Stimulated activated CD4-positive, alpha-beta T cell treated with anti-CD3 and anti-CD28 coated beads, Interleukin-1b, Interleukin-23, amount 100 ng/mL, for 48 hours (primary cell): ENCODE measurements around the gene SEPTIN1.

Source experiments
- DNase-seq: peaks from one replicate; pipeline ENCODE4 v3.0.0-alpha.2; 2020

SEPTIN1 gene

GRCh38 chr16:30375864-30376263 is 6.5 kb downstream of the SEPTIN1 start:
- no peak for DNase-seq

- no peak for DNase-seq
Observed at GRCh38 chr16:30374538-30374937, 7.8 kb downstream of the SEPTIN1 start, which contains the start of gene MYL11. TSS of gene MYL11 (plus strand) at chr16:30374802. CDS start at chr16:30374858, 56 bp downstream.

DNA sequence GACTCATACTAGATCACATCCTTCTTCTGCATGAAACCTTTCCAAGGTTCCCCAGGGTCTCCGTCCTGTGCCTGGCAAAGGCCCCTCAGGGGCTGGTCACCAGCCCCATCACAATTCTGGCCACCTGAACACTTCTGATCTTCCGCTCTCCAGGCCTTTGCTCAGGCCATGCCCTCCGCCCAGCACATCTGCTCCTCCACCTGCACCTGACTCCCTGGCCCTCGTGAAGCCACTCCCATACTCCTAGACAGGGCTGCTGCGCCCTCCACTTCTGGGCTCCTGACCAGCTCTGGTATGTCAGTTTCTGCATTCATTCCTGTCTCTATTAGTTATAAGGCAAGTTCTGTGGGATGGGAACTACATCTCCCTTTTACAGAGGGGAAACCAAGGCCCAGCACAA is 9.6 kb downstream of the SEPTIN1 start:
- DNase-seq: no peak

- no peak for DNase-seq
Observed at GRCh38 chr16:30372038-30372712, 10.2 kb downstream of the SEPTIN1 start.

DNA sequence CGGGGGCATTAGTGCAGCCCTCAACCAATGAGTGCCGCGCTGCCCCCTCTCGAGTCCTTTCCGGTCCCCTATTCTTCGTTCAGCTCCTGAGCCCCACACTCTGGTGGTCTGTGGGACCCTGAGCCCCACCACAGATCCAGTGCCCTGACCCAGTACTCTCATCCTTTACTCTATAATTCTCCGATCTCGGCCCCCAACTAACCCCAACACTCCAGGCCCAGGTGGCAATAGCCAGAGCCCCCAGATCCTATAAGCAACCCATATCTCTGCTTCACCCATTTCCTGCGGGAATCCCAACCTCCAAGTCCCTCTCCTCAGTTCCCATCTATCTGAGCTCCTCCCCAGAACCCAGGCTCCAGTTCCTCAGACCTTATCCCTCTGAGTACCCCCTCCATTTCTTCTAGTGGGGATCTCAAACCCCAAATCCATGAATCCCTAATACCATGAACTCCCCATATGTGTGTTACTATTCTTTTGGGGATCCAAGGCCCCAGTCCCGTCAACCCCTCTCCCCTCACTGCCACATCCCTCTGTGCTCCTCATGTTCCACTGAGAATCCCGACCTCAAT is 11.0 kb downstream of the SEPTIN1 start:
- DNase-seq: no peak

DNA sequence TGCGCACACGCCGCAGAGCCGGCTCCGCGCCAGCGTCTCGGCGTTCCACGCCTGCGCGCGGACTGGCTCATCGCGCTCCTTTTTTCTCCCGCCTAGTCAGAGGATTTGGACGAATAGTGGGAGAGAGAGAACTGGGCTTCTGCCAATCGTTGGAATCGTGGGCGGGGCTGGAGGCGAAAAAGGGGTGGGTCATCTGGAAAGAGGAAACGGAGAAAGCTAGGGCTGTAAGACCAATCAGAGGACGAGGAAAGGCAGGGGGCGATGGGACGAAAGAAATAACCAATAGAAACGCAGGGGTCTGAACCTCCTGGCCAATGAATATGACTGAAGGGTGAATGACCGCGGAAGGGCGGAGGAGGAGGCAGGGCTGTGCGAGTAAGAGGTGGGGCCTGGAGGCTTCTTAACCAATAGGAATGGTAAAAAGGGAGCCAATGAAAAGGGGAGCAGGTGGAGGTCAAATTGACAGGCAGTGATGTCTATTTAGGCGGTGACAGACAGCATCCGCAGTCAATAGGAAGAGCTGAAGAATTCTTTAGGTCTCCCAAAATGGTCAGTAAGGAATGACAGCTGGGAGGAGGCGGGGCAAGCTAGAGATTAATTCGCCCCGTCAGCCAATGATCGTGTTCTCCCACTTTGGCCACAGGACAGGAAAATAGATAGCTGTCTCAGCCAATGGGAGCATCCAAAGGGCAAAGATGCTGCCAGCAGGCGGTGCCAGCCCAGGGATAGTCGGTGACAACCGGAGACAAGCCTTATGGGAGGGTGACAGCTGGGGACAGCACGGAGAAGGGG is 11.7 kb downstream of the SEPTIN1 start, which contains the start of gene TBC1D10B:
TBC1D10B (minus strand) TSS at position 39 of the 792 bp plus-strand sequence. CDS start 311 bp downstream, outside the sequence.
- DNase-seq: peak; percentile 99

- no peak for DNase-seq
Observed at GRCh38 chr16:30369938-30370455, 12.4 kb downstream of the SEPTIN1 start.

- no peak for DNase-seq
Observed at GRCh38 chr16:30369091-30369937, 13.0 kb downstream of the SEPTIN1 start.

DNA sequence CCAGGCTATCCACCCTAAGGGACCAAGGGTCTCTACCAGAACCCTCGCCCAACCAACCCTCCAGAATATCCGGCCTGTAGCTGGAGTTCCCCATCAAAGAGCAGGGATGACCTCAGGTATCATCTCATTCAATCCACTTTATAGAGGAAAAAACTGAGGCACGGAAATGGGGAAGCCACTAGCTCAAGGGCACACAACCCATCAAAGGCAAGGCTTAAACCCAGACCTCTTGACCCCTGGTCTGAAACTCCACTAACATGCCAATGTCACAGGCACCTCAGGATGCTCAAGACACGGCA is 13.6 kb downstream of the SEPTIN1 start:
- no peak for DNase-seq

DNA sequence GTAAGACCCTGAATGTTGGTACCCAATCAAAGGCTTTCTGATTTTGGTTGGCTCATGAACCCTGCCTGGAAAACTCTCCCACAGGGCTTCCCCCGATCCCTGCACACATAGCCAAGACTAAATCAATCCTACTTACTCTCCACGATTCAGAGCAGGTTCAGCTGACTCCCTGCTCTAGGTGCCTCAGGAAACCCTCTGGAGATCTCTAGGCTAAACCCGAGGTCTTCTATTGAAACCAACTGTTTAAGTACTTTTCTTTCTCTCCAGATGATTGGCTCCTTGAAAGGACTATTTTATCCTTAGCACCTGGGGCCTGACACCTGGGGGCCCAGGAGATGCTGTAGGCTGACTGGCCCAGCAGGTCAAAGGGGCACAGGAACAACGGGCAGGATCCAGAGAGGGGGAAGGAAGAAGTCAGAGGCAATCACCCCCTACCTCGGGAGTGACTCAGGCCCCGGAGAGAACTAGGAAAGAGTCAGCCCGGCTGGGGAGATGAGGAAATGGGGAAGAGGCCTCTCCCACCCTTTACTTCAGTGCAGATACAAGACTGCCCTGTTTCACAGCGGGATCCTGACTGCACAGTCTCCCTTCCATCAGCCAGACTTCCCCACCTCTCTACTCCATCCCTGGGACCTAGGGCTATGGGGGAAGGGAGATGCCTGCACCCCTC is 14.1 kb downstream of the SEPTIN1 start:
- DNase-seq: no peak

GRCh38 chr16:30367349-30368009 is 14.9 kb downstream of the SEPTIN1 start:
- DNase-seq: no peak

DNA sequence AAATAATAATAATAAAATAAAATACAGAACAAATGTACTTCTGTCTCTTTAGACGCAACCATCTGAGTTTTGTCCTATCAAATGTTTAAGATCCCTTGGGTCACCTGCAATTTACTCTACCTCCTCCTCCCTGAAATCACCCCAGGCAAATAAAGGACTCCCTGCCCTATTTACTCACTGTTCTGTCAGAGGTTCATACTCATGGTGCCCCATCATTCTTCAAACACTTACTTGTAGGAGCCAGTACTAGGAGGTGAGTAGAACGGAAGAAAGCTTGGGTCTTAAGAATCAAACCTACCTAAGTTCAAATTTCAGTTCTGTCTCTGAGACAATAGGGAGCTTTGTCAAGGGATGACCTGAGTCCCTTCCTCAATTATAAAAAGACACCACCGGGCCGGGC is 15.8 kb downstream of the SEPTIN1 start:
- DNase-seq: no peak

GRCh38 chr16:30365200-30365599 is 17.2 kb downstream of the SEPTIN1 start:
- no peak for DNase-seq

- DNase-seq: no peak
Observed at GRCh38 chr16:30361180-30361579, 21.2 kb downstream of the SEPTIN1 start.

- no peak for DNase-seq
Observed at GRCh38 chr16:30359871-30360170, 22.5 kb downstream of the SEPTIN1 start.

DNA sequence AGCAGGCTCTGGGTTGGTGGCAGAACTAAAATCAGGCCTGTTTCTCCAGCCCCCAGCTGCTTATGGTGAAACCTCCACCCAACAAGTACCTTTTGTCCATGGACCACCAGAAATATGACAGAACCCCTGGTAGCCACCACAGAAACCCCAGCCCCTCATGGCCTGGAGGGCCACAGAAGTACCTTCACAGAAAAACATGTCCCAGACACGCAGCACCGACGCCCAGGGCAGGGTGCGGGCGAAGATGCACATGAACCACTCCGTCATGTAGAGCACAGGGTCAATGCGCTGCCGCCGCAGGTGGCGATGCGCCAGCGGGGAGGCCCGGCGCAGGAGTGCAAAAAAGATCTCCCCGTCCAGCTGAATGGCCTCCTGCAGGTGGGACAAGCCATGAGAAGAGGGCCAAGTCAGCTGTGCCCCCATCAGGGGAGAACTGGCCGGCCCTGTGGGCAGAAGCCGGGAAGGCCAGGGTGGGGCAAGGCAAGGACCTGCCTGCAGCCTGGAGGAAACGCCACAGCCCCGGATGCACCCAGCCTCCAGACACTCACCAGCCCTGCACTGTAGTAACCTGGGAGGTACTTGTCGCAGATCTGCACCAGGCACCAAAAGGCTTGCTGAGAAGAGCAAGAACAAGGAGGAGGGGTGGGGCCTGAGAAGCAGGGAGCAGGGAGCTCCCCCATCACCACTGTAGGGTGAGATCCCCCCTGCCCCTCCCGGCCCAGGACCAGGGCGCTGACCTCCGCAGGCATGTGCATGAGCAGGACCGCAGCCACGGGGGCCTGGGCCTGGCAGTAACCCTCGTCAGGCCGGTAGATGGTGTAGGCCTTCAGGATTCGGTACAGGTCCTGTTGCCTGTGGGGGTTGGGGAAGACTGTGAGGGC is 23.1 kb downstream of the SEPTIN1 start:
- no peak for DNase-seq

DNA sequence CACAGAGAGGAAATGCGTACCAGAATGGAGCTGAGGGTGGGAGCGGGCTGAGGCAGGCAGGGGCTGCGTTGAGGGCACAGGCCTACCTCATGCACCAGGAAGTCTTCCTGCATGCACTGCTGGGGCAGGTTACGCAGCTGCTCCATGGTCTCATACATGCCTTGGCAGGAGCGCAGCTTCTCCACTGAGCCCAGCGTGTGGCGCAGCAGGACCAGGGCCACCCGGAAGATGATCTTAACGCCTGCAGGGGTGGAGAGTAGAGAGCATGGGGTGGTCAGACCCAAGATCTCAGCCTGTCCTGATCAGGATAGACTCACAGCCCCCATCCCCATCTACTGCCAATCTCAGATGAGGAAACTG is 23.8 kb downstream of the SEPTIN1 start:
- no peak for DNase-seq

DNA sequence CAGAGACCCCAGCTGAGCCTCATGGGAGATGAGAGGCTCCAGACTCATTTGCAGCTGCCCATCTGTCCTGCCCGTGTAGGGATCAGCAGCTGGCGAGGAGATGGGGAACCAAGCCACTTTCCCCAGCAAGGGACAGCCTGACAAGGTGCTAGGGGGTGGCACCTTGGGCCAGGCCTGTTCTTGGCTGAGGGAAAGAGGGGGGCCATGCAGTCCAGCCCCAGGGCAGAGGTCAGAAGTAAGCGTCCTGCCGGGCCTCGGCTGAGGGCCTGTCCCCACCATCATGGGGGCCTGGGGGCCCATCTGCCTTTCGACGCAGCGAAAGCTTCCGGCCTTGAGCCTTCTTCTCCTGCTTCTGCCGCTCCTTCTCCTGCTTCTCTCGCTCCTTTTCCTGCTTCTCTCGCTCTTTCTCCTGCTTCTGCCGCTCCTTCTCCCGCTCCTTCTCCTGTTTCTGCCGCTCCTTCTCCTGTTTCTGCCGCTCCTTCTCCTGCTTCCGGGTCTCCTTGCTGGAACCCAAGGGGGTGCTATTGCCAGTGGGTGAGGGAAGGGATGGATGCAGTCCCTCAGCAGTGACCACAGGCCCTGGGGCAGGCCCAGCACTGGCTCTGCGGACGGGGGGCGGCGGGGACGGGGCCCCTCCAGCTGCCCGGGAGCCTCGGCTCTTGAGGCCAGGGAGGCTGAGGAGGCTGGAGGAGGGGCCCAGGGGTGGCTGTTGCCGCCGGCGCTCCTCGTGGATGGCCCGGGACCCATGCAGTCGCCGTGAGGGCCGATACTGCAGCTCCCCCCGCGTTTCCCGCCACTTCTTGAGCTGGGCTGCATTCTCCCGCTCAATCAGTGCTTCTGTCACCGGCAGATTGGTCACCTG is 24.4 kb downstream of the SEPTIN1 start:
- no peak for DNase-seq

- DNase-seq: no peak
Observed at GRCh38 chr16:30357085-30357714, 25.2 kb downstream of the SEPTIN1 start.
